ENCODE results near the gene AREG. TPM values are rescaled to one million over a fixed set of nuclear protein-coding genes. Genes with fewer than 3 reads are reported as not detected.

Gene AREG
- total RNA-seq, 4 donors from 2014 or later = 8.1 to 55.6 (median 33.1) TPM

DNA sequence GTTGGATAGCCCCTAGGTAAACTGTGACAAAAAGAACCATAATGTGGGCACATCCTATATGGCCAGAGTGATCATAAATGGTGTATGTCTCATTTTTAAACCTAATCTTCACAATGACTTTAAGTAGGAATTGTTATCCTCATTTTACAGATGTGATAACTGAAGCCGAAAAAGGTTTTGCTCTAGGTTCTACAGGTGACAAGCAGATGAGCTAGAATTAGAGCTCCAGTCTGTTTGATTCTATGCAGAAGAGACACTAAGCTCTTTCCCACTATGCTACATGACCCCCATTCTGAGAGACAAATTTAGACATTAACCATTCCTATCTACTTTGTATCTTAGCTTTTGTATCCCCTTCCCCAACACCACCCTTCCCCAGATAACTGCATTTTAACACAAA is 2.0 kb downstream of the AREG start:
- TF ChIP-seq, protein P1, sequence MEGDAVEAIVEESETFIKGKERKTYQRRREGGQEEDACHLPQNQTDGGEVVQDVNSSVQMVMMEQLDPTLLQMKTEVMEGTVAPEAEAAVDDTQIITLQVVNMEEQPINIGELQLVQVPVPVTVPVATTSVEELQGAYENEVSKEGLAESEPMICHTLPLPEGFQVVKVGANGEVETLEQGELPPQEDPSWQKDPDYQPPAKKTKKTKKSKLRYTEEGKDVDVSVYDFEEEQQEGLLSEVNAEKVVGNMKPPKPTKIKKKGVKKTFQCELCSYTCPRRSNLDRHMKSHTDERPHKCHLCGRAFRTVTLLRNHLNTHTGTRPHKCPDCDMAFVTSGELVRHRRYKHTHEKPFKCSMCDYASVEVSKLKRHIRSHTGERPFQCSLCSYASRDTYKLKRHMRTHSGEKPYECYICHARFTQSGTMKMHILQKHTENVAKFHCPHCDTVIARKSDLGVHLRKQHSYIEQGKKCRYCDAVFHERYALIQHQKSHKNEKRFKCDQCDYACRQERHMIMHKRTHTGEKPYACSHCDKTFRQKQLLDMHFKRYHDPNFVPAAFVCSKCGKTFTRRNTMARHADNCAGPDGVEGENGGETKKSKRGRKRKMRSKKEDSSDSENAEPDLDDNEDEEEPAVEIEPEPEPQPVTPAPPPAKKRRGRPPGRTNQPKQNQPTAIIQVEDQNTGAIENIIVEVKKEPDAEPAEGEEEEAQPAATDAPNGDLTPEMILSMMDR (IDR thresholded peaks at IDR 0.05; ENCODE audit: low read depth) = no peak

DNA sequence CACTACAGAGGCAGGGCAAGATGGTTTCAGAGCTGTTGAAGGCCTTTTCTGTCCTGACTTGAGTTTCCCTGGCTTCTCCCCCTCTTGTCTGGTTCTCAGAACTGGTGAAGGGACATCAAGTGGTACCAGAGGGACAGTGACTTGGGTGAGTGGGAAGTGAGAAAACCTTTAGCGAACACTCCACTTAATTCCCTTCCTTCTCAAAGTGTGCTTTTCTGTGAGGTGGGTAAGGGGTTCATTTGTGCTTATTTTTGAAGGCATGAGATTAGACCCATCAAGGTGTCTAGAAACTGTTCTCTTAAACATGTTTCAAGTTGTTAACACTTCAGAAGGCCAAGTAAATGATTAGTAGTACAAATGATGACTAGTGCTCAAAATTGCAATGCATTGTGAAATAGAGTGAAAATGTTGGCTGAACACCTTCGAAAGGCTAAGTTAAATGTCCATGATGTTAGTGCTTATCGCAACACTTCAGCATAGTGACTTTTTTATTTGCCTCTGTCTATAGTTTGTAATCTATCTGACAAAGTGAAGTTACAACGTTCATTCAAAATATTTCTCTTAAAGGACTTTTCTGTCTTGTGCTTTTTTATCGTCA is 2.8 kb downstream of the AREG start:
- TF ChIP-seq, protein P1 (IDR thresholded peaks at IDR 0.05; ENCODE audit: low read depth) = no peak

DNA sequence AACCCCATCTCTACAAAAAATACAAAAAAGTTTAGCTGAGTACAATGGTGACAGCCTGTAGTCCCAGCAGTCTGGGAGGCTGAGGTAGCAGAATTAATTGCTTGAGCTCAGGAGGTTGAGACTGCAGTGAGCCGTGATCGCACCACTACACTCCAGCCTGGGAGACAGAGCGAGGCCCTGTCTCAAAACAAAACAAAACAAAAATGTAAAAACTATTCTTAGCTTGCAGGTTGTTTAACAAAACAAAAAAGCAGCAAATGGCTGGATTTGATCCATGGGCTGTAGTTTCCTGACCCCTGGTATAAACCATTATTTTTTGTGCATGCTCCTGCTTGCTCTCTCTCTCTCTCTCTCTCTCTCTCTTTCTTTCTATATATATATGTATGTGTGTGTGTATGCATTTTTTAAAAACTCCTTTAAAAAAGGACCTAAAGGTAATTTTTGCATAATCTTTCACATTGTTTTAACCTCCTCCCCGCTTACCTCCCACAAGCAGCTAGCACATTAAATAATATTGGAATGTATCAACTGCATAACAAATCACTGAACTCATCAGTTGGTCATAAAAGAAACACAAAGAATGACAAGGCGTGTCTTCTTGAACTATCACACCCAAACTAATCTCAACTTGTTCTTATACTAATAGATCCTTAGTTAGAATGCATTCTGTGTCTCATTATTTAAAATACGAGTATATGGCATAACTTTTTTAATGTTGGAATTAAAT is 4.8 kb downstream of the AREG start:
- TF ChIP-seq, protein P1 (IDR thresholded peaks at IDR 0.05; ENCODE audit: low read depth) = no peak

DNA sequence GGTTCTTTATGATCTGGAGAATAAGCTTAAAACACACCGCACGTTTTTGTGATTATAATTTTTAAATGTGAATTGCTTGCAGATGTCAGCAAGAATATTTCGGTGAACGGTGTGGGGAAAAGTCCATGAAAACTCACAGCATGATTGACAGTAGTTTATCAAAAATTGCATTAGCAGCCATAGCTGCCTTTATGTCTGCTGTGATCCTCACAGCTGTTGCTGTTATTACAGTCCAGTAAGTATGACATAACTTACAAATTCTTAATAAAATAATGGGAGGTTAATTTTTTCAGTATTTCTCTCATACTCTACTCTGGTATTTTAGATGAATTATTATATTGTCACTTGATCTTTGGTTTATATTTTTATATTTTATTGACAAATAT is 5.4 kb downstream of the AREG start:
- TF ChIP-seq, protein P1 (IDR thresholded peaks at IDR 0.05; ENCODE audit: low read depth) = no peak

DNA sequence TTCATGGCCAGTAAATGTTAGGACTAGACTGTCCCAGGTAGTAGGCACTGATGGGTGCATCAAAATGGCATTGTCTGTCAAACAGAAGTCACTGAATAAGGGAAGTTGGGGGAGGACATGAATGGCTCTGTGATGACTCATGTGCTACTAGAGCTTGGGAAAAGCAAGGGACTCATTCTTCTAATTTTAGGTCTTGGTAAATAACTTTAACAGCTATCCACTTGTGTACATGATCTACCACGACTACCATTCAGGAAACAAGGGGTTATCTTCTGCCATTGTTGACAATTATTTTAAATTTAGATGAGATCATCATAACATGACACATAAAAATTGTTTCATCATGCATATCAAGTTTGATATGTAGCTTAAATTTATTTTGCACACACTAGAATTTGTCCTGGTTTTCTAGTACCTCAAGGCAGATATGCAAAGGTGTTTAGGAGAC is 6.3 kb downstream of the AREG start:
- TF ChIP-seq, protein P1 (IDR thresholded peaks at IDR 0.05; ENCODE audit: low read depth) = no peak

DNA sequence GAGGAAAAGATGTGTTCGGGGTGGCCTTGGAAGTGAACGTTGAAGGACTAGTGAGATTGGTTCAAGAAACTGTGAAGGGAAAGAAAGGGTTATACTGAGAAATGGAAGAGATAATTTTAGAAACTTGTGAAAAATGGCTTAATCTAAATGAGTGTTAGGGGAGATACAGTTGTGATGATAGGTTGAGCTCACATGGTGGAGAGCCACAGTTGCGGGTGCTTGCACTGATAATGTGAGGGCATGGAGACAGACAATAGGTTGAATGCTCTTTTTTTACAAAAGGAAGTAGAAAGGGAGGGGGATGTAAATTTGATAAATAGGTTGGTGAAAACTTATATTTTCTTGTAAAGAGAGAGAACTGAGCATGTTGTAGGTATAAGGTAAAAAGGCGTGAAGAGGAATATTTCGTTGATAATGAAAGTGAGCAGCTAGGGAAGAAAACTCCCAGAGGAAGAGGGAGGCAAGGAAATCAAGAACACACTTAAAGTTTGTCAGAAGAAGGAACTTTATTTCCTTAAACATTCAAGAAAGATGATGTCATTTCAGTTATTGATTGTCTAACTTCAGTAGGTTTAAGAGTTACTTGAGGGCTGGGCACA is 8.2 kb downstream of the AREG start:
- TF ChIP-seq, protein P1 (IDR thresholded peaks at IDR 0.05; ENCODE audit: low read depth) = no peak

All from subcutaneous adipose tissue (tissue), 4 donors.